GM21367 (cell line): Measurements from ENCODE around the gene ARVCF.

Source experiments
- ATAC-seq: cut with Tn5 transposase; IDR thresholded peaks from one replicate; pipeline ENCODE4 v1.9.1; 2021; ENCODE audit not compliant: unreplicated experiment

ARVCF gene

DNA sequence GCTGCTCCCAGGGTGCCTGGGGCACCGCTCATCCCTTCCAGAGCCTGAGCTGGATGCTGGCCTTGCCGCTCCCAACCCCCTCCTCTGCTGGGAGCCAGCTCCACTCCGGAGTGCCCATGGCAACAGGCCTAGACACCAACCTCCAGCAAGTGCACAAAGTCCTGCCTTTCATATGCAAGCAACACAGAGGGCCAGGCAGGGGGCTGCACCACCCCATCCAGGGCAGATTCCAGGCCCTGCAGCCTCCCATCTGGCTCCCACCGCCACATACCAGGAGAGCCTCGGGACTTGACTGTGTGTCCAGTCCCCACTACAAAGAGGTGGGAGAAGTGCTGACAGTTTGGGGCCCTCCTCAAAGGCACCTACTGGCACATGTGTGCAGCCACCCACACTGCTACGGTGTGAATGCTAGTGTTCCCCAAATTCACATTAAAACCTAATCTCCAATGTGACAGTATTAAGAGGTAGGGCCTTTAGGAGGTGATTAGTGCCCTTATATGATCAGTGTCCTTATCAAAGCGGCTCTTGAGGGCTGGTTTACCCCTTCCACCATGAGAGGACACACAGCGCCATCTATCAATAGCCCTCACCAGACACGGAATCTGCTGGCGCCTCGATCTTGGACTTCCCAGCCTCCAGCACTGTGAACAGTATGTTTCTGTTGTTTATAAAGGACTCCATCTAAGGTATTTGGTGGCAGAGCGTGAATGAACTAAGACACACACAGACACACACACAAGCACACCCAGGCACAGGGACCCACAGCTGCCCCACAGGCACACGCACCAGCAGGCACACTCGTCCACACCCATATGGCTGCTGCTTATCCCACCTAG lies 16.2 kb downstream of the ARVCF start:
- no peak for ATAC-seq

DNA sequence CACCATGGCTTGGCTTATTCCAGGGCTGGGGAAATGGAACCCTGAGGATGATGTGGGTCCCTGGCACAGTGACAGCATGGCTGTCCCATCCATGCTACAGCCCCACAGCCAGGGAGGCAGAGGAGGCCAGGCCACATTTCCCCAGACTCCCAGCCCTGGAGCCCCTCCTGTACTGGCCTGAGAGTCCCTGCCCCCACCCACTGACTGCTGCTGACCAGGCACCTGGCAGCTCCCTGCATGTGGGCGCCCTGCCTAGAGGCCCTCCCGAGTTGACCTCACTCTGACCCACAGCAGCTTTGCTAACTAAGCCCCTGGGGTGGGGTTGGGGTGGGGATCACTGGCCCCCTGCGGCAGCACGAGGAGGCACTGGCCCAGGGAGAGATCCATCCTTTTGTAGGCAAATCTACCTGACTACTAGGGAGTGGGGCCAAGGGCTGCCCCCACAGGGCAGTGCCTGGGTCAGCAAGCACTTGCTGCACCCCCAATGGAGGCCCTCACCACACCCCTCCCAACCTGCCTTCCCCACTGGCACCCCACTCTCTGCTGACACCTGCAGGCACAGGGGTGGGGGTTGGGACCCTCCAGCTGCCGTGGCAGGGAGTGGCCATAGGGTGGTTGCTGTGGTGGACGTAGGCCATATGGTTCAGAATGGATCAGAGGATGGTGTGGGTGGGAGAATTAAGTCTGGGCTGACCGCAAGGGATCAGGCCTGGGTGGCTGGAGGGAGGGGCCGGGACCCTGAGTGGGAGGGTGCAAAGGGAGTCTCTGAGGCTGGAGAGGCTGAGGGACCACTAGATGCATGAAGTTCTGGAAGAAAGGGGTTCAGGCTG lies 17.4 kb downstream of the ARVCF start:
- no peak for ATAC-seq

DNA sequence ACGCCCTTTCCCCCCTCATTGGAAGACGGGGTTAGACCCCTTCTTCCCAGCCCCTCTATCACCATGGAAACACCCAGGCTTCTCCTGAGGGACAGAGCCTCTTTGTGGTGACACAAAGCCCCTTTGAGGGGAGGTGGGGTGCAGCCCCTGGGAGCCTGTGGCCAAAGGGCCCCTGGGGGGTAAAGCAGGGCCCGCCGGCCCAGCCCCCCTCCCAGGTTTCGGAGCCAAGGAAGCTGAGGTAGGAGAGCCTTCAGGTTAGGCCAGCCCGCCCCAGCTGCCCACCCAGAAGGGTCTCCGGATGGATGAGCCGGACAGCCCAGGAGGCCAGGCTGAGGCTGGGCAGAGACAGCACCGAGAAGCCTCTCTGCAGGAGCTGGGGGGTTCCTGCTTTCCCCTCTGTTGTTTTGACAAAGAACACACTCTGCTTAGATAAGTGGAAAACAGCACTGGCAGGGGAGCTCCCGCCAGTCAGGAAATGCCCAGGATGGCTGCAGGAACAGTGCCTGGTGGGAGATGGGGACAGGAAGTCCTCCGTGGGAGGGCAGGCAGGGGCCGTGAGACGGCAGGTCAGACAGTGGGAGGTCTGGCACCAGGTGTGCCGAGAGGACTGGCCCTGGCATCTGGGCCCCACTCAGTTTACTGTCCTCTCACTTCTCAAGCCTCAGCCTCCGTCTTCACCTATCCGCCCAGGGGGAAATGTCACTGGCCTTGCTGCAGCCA lies 18.2 kb downstream of the ARVCF start:
- no peak for ATAC-seq

DNA sequence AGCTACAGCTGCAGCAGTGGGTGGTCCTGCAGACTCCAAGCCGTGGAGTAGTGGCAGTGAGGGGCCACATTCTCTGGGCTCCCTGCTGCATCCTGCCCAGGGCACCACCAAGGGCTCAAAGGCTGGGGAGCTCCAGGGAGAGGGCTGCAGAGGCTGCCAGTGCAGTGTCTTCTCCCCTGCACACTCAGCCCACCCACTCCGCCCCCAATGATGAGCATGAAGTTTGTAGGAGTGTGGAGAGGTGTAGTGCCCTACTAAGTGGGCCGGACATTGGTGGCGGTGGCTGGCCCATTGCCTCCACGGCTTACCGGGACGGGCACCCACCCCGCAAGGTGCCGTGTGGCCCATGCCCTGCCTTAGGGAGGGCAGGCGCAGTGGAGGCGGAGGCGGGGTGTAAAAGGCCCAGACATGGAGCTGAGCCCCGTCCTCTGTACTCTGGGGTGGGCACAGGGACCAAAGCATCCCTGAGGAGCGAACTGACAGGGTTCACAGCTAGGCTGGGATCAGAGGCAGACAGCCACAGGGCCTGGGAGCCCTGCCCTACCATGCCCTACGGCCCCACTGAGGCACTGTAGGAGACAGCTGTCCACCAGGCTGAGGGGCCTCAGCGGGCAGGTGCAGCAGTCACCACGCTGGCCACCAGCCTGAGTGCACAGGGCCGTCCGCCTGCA lies 18.9 kb downstream of the ARVCF start:
- ATAC-seq: no peak

DNA sequence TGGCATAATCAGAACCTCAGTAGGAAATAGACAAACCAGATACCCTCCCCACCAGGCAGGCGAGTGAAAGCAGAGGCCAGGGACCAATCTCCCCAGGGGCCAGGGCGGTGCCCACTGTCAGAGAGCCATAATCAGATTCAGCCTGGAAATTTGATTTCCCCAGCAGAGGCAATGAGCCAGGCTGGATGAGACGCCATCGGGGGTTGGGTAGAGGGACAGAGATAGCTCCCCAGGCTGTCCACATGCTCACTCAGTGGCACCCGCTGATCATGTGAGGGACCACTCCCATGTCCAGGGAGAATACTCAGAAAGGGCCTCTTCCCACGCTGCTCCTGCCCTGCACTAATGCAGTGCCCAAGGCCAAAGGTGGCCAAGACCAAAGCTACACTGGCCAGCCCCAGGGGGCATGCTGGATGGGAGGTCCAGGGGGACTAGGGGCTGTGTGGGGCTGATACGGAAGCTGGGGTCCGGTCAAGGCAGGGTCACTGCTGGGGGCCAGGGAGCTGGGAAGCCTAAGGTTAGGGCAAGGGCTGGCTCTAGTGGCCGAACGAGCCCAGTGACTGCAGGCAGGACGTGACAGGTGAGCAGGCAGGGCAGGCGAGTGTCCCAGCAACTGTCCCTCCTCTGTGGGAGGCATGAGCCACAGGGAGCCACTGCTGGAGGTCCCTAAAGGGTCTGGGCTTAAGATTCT lies 19.8 kb downstream of the ARVCF start:
- no peak for ATAC-seq

- no peak for ATAC-seq
These were observed 20.8 kb downstream of the ARVCF start for GRCh38 chr22:19995611-19996339.

DNA sequence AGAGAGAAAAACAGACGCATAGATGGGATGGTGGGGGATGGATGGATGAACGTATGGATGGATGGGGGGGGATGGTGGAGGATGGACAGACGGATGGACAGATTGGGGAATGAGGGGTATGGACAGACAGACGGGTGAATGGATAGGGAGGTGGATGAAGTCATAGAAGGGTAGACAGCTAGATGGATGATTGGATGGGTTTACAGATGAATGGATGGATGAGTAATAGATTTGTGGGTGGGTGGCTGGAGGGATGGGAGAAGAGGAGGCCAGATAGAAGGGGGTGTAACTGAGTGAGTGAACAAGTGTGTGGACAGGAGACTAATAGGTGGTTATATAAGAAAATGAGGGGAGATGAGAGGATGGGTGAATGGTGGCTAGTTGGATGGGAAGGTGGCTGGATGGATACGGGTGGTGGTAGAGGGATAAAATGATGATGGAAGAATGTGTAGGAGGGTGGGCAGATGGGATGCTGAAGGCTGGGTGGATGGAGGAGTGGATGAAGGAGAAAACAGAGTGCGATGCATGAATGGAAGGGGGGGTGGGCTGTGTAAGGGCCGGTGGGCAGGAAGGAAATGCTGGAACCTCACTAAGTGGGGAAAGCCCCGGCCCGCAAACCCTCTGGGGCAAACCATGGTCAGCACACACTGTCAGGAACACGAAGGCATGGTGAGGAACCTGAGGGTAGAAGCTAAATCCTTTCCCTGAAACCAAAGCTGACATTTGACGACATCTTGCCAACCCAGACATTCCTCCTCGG lies 21.6 kb downstream of the ARVCF start:
- no peak for ATAC-seq

DNA sequence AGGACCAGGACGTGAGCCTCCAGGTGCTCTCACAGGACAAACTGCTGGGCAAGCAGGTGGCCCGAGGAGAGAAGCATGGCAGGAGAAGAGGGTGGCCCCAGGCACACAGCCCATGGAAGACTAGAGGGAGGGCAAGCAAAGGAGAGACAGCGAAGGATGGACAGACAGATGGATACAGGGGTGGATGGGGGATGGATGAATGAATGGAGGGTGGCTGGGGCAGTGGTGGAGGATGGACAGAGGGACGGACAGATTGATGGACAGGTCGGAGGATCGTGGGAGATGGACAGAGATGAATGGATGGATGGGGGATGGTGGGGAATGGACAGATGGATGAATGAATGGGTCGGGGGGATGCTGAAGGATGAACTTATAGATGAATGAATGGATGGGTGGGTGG lies 22.7 kb downstream of the ARVCF start:
- ATAC-seq: no peak

GRCh38 chr22:19992921-19993355 lies 23.7 kb downstream of the ARVCF start:
- ATAC-seq: no peak

- ATAC-seq: no peak
These were observed 24.1 kb downstream of the ARVCF start for GRCh38 chr22:19992481-19992911.

DNA sequence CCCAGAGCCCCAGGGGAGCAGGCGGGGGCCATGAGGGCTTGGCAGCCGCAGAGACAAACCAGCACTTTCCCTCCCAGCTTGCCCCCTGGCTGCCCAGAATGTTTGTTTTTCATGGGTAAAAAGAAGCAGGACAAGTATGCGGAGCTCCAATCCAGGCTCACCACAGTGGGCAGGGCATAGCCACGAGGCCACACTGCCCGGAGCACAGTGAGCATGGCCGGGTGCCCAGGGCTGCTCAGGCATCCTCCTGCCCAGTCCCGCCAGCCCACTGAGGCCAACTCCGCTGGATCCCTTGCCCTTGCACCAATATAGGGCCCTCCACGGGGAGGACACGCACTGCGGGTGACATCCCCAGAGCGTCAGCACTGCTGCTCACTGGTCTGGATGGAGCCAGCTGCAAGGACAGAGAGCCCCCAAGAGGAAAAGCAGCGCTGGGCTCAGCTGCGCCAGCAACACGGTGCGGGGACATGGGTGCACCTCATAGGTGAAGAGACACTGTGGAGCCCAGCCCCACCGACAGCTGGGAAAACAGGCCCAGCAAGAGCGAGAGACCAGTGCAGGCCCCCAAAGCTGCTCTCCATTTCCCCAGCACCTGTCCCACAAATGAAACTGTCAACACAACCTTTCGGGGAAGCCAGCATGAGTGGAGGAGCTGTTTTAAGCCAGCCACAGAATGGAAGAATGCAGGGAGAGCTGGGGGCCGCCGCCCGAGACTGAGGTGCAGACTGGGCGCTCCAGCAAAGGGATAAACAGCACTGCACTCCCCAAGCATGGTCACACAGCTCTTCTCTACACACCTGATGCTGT lies 24.8 kb downstream of the ARVCF start:
- ATAC-seq: no peak

DNA sequence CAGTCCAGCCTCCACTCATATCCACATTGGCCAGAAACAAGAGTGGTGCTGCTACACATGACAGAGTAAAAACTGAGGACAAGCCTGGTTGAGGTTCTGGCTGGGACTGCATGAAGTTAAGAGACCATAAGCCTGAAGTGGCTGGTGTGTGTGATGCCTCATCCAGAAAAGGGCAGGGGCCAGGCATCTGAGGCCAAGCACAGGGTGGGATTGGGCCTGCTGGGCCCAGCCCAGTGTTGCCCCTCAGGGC lies 25.3 kb downstream of the ARVCF start:
- ATAC-seq: no peak

DNA sequence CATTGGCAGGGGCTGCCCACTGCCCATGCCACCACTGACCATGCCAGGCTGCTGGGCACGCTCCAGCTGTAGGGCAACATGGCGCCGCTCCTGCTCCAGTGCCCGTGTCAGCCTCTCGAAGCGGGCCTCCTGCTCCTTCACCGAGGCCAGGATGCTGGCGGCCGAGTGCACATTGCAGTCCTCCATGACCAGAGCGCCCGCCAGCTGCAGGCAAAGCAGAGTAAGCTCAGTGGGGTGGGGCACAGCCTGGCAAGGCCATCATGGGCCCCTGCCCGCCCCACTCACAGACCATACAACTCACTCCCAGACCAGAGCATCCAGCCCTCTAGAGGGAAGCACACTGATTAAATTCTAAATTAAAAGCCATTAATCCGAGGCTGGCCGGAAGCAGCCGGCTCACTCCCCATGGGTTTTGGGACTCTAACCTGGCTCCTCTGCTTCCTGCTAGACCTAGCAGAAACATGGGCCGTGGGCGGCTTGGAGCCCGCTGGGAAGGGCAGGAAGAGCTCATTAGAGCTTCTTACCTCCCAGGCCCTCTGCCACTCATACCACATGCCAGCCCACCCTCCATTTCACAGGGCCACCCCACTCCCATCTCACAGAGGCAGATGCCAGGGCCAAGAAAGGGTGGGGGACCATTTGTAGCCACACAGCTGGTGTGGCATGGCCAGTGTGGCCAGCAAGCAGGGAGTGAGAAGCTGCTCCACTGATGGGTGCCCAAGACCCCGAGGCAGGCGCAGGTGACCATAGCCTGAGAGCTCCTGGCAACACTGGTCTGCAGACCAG lies 25.8 kb downstream of the ARVCF start:
- ATAC-seq: no peak

- no peak for ATAC-seq
These were observed 26.4 kb downstream of the ARVCF start for GRCh38 chr22:19990188-19990587.

- ATAC-seq: no peak
These were observed 26.9 kb downstream of the ARVCF start for GRCh38 chr22:19989725-19990067.

DNA sequence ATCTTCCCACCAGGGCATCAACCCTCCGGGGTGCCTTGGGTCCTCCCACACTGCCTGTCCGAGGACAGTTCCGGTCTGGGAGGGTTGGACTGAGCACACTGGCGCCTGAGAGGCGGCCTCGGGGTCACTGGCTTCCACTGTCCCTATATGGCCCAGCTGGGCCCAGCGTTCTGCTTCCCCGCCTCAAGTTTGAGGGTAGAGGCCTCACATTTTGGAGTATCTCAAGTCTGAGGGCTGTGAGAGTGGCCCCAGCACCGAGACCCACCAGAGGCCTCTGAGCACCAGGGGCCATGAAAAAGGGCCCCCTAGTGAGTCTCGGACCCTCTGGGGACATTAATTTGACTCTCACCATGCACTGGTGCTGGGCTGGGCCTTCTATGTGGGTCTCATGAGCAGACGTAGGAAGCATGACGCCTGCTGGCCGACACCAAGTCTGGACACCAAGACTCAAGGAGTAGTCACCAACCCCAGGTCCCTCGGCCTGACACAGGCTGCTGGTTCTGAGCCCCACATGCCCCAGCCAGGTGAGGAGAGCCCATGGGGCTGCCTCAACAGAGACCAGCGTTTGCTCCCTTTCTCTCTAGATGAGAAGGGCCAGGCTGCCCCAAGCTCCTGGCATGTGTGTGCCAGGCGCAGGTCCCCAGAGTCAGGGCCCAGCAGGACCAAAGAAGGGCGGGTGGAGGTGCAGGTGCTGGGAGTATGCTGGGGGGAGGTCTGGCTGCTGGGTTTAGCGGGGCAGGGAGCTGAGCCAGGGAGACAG lies 27.5 kb downstream of the ARVCF start:
- no peak for ATAC-seq

- no peak for ATAC-seq
These were observed 28.3 kb downstream of the ARVCF start for GRCh38 chr22:19988331-19988808.
